NCI-H1105 treated with DMSO at 0.1 percent for 48 hours (cell line): Measurements from ENCODE around the gene ZNF618.

ENCODE experiments used
- DNase-seq: peaks from one replicate; lab custom pipeline; 2025; lab: John Stamatoyannopoulos, UW

The ZNF618 gene

GRCh38 chr9:114060711-114061110 lies 184.6 kb downstream of the ZNF618 start:
- DNase-seq, result no peak

- DNase-seq, result no peak
Measured at GRCh38 chr9:114061292-114061691, 185.2 kb downstream of the ZNF618 start.

GRCh38 chr9:114061830-114062474 lies 185.8 kb downstream of the ZNF618 start:
- DNase-seq, result no peak

GRCh38 chr9:114065304-114065703 lies 189.2 kb downstream of the ZNF618 start:
- DNase-seq, result no peak

GRCh38 chr9:114069476-114070187 lies 193.5 kb downstream of the ZNF618 start:
- no peak for DNase-seq

- no peak for DNase-seq
Measured at GRCh38 chr9:114070188-114071103, 194.3 kb downstream of the ZNF618 start.

- DNase-seq, result no peak
Measured at GRCh38 chr9:114071197-114071795, 195.2 kb downstream of the ZNF618 start.

- DNase-seq, result peak; percentile 88
Measured at GRCh38 chr9:114072184-114073140, 196.4 kb downstream of the ZNF618 start.

- no peak for DNase-seq
Measured at GRCh38 chr9:114075602-114076001, 199.5 kb downstream of the ZNF618 start.

- DNase-seq, result no peak
Measured at GRCh38 chr9:114076237-114077161, 200.4 kb downstream of the ZNF618 start.

- DNase-seq, result no peak
Measured at GRCh38 chr9:114077162-114077837, 201.2 kb downstream of the ZNF618 start.

- peak; percentile 16 for DNase-seq
Measured at GRCh38 chr9:114078021-114078780, 202.1 kb downstream of the ZNF618 start, which contains the start of gene AMBP. TSS of gene AMBP (minus strand) at chr9:114078300. CDS start at chr9:114078209, 91 bp downstream.

GRCh38 chr9:114078781-114079156 lies 202.7 kb downstream of the ZNF618 start:
- DNase-seq, result no peak

GRCh38 chr9:114080195-114080772 lies 204.2 kb downstream of the ZNF618 start:
- DNase-seq, result no peak

GRCh38 chr9:114080773-114081440 lies 204.8 kb downstream of the ZNF618 start:
- DNase-seq, result no peak

GRCh38 chr9:114081441-114082016 lies 205.4 kb downstream of the ZNF618 start:
- DNase-seq, result no peak
